ENCODE data around the gene SENP6.

DNA sequence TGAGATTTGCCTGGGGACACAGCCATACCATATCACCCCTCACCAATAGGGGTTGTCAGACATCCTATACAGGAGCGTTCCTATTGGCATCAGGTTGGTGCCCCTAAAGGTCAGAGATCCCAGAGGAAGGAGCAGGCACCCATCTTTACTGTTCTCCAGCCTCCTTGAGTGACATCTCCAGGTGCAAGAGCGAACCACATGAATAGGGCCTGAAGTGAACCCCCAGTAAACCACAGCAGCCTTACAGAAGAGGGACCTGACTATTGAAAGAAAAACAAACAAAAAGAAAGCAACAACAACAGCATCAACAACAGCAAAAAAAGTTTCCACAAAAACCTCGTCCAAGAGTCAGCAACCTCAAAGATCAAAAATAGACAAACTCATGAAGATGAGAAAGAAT lies 32.7 kb upstream of the SENP6 start:
- no peak for TF ChIP-seq TEAD4 (IDR thresholded peaks at IDR 0.05; ENCODE audit: borderline replicate concordance, insufficient read depth)
- no peak for TF ChIP-seq FOXJ3 (CRISPR knock-in tag; IDR thresholded peaks at IDR 0.05)
- no peak for TF ChIP-seq CTCF (IDR thresholded peaks at IDR 0.05)
- TF ChIP-seq MXI1 (IDR thresholded peaks at IDR 0.05; ENCODE audit: low read depth, low read length): no peak
- no peak for TF ChIP-seq RFX5 (IDR thresholded peaks at IDR 0.05; ENCODE audit: low read length)
- TF ChIP-seq NRF1 (IDR thresholded peaks at IDR 0.05; ENCODE audit: low read depth, low read length): no peak
- TF ChIP-seq PBX3 (IDR thresholded peaks at IDR 0.05): no peak
- TF ChIP-seq POLR2AphosphoS5 (IDR thresholded peaks at IDR 0.05; ENCODE audit: low read depth, low read length): no peak
- TF ChIP-seq, protein P1, sequence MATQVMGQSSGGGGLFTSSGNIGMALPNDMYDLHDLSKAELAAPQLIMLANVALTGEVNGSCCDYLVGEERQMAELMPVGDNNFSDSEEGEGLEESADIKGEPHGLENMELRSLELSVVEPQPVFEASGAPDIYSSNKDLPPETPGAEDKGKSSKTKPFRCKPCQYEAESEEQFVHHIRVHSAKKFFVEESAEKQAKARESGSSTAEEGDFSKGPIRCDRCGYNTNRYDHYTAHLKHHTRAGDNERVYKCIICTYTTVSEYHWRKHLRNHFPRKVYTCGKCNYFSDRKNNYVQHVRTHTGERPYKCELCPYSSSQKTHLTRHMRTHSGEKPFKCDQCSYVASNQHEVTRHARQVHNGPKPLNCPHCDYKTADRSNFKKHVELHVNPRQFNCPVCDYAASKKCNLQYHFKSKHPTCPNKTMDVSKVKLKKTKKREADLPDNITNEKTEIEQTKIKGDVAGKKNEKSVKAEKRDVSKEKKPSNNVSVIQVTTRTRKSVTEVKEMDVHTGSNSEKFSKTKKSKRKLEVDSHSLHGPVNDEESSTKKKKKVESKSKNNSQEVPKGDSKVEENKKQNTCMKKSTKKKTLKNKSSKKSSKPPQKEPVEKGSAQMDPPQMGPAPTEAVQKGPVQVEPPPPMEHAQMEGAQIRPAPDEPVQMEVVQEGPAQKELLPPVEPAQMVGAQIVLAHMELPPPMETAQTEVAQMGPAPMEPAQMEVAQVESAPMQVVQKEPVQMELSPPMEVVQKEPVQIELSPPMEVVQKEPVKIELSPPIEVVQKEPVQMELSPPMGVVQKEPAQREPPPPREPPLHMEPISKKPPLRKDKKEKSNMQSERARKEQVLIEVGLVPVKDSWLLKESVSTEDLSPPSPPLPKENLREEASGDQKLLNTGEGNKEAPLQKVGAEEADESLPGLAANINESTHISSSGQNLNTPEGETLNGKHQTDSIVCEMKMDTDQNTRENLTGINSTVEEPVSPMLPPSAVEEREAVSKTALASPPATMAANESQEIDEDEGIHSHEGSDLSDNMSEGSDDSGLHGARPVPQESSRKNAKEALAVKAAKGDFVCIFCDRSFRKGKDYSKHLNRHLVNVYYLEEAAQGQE (IDR thresholded peaks at IDR 0.05; ENCODE audit: low read depth, low read length): no peak
- TF ChIP-seq ELF1 (IDR thresholded peaks at IDR 0.05): no peak
- no peak for TF ChIP-seq SMC3 (IDR thresholded peaks at IDR 0.05; ENCODE audit: low read depth, low read length)
- TF ChIP-seq, protein P2, sequence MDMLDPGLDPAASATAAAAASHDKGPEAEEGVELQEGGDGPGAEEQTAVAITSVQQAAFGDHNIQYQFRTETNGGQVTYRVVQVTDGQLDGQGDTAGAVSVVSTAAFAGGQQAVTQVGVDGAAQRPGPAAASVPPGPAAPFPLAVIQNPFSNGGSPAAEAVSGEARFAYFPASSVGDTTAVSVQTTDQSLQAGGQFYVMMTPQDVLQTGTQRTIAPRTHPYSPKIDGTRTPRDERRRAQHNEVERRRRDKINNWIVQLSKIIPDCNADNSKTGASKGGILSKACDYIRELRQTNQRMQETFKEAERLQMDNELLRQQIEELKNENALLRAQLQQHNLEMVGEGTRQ (IDR thresholded peaks at IDR 0.05; ENCODE audit: borderline replicate concordance, low read depth, low read length): no peak

Measured in SK-N-SH (cell line).